ENCODE results near the gene RNF208.
"Not testable (repeated sequence)": the region's sequence is repeated elsewhere in the genome, so short reads cannot be mapped to it uniquely, and the experiment has no call there.

DNA sequence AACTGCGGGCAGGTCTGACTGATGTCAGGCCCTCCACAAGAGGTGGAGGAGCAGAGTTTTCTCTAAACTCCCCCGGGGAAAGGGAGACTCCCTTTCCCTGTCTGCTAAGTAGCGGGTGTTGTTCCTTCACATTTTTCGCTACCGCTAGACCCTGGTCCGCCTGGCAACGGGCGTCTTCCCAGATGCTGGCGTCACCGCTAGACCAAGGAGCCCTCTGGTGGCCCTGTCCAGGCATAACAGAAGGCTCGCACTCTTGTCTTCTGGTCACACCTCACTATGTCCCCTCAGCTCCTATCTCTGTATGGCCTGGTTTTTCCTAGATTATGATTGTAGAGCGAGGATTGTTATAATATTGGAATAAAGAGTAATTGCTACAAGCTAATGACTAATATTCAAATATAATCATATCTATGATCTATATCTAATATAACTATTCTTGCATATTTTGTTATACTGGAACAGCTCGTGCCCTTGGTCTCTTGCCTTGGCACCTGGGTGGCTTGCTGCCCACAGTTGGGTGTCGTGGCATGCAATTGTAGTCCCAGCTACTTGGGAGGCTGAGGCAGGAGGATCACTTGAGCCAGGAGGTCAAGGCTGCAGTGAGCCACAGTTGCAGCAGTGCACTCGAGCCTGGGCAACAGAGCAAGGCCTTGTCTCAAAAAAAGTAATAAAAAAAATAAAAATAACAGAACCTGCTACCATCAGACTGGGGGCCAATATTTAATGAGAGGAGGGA is 40.3 kb upstream of the RNF208 start:
- TF ChIP-seq, protein P1, sequence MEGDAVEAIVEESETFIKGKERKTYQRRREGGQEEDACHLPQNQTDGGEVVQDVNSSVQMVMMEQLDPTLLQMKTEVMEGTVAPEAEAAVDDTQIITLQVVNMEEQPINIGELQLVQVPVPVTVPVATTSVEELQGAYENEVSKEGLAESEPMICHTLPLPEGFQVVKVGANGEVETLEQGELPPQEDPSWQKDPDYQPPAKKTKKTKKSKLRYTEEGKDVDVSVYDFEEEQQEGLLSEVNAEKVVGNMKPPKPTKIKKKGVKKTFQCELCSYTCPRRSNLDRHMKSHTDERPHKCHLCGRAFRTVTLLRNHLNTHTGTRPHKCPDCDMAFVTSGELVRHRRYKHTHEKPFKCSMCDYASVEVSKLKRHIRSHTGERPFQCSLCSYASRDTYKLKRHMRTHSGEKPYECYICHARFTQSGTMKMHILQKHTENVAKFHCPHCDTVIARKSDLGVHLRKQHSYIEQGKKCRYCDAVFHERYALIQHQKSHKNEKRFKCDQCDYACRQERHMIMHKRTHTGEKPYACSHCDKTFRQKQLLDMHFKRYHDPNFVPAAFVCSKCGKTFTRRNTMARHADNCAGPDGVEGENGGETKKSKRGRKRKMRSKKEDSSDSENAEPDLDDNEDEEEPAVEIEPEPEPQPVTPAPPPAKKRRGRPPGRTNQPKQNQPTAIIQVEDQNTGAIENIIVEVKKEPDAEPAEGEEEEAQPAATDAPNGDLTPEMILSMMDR (IDR thresholded peaks at IDR 0.05) = peak; percentile 74
- not testable (repeated sequence) for TF ChIP-seq ZFX (IDR thresholded peaks at IDR 0.05; ENCODE audit: borderline replicate concordance)

Measured in 22Rv1 (cell line).